Liver (tissue), 9 donors: ENCODE data around the gene MAGI1. TPM values are rescaled to one million over a fixed set of nuclear protein-coding genes. Genes with fewer than 3 reads are reported as not detected.

ENCODE experiments used
- DNase-seq: peaks from one replicate; pipeline ENCODE4 v3.0.0-alpha.2; 2017; ENCODE audit warnings: low spot score
- H3K27ac ChIP-seq, 2 donors: one replicate each; pipeline ENCODE4 v1.7.0; 2013; ENCODE audit warnings: inconsistent platforms in 2 of 2, low read length in 2 of 2, control low read depth in 1 of 2, low read depth in 1 of 2, mild to moderate bottlenecking in 1 of 2
- H3K27me3 ChIP-seq, 4 donors: one replicate each; pipeline versions ENCODE4 v1.6.1 to v1.7.0; 2013; ENCODE audit warnings: low read length in 3 of 4, inconsistent platforms in 1 of 4, mild to moderate bottlenecking in 1 of 4, moderate library complexity in 1 of 4; ENCODE audit not compliant: control insufficient read depth in 4 of 4, insufficient read depth in 4 of 4
- H3K36me3 ChIP-seq, 4 donors: one replicate each; pipeline versions ENCODE4 v1.6.1 to v1.7.0; 2013; ENCODE audit warnings: low read length in 3 of 4, mild to moderate bottlenecking in 3 of 4, low read depth in 1 of 4, moderate library complexity in 1 of 4; ENCODE audit not compliant: control insufficient read depth in 4 of 4, insufficient read depth in 3 of 4
- H3K4me1 ChIP-seq, 4 donors: one replicate each; pipeline versions ENCODE4 v1.6.1 to v1.7.0; 2013; ENCODE audit warnings: low read length in 3 of 4, mild to moderate bottlenecking in 3 of 4, moderate library complexity in 1 of 4; ENCODE audit not compliant: control insufficient read depth in 4 of 4, insufficient read depth in 4 of 4
- H3K4me3 ChIP-seq, 3 donors: one replicate each; pipeline versions ENCODE4 v1.6.1 to v1.7.0; 2013; ENCODE audit warnings: low read length in 3 of 3, control low read depth in 1 of 3, low read depth in 1 of 3, mild to moderate bottlenecking in 1 of 3
- H3K9ac ChIP-seq, 2 donors: one replicate each; pipeline ENCODE4 v1.7.0; 2013; ENCODE audit warnings: low read length in 2 of 2, mild to moderate bottlenecking in 2 of 2, moderate library complexity in 2 of 2, control low read depth in 1 of 2, low read depth in 1 of 2
- H3K9me3 ChIP-seq, 4 donors: one replicate each; pipeline versions ENCODE4 v1.6.1 to v1.7.0; 2013; ENCODE audit warnings: low read length in 3 of 4; ENCODE audit not compliant: control insufficient read depth in 4 of 4
- CTCF ChIP-seq: fragments of 150-350 bp; IDR thresholded peaks from 2 replicates; pipeline ENCODE4 v1.5.1; 2017; ENCODE audit warnings: improper control_type of control experiment, low read depth, low read length; ENCODE audit not compliant: missing input control
- FOXA2 ChIP-seq: IDR thresholded peaks from 2 replicates; pipeline ENCODE4 v1.6.1; 2016; ENCODE audit warnings: antibody characterized with exemption
- GABPA ChIP-seq, 2 donors: IDR thresholded peaks in 1 of 2; conservative IDR thresholded peaks in 1 of 2; 2 replicates each; pipeline ENCODE4 v1.6.1; 2016; ENCODE audit warnings: antibody characterized with exemption in 2 of 2, mild to moderate bottlenecking in 1 of 2, moderate library complexity in 1 of 2
- HNF4A ChIP-seq, 2 donors: conservative IDR thresholded peaks; 2 replicates each; pipeline ENCODE4 v1.6.1; 2016; ENCODE audit warnings: antibody characterized with exemption in 2 of 2, mild to moderate bottlenecking in 2 of 2
- HNF4G ChIP-seq: IDR thresholded peaks from 2 replicates; pipeline ENCODE4 v1.6.1; 2016; ENCODE audit warnings: antibody characterized with exemption
- RAD21 ChIP-seq, 2 donors: IDR thresholded peaks; 2 replicates each; pipeline ENCODE4 v1.6.1; 2016; ENCODE audit warnings: antibody characterized with exemption in 2 of 2, mild to moderate bottlenecking in 2 of 2
- SP1 ChIP-seq: IDR thresholded peaks from 2 replicates; pipeline ENCODE4 v1.6.1; 2018; ENCODE audit warnings: antibody characterized with exemption, mild to moderate bottlenecking
- TAF1 ChIP-seq: conservative IDR thresholded peaks from 2 replicates; pipeline ENCODE4 v1.6.1; 2016; ENCODE audit warnings: antibody characterized with exemption, mild to moderate bottlenecking
- ZBTB33 ChIP-seq: IDR thresholded peaks from 2 replicates; pipeline ENCODE4 v1.6.1; 2016; ENCODE audit warnings: antibody characterized with exemption
- WGBS: extraction: QIAGEN DNeasy Blood & Tissue Kit; methylation state at CpG from one replicate; pipeline ENCODE4 v1.1.7; 2013; 5-methylcytosine and 5-hydroxymethylcytosine counted together
- polyA plus RNA-seq, 2 donors: library from polyadenylated mRNA; stranded (reverse) in 1 of 2; unstranded in 1 of 2; fragments of 200-250 nt in 1 of 2; fragments of >200 nt in 1 of 2; fragmentation: Nextera tagmentation in 1 of 2; extraction: Ambion mirVana in 1 of 2; gene quantifications; one replicate each; pipeline versions ENCODE4 v1.2.1 to v1.2.3, GENCODE V29; 2013 to 2015
- total RNA-seq, 2 donors: library from RNA; depleted of rRNA; stranded (reverse); fragments of >200 nt; gene quantifications; one replicate each; pipeline ENCODE4 v1.2.3, GENCODE V29; 2014
- donor health status: healthy.
- donor health status: healthy.
- donor health status: healthy.
- donor health status: healthy.
- donor health status: healthy.

The MAGI1 gene
- total and polyA plus RNA-seq, 4 donors: 9.6 to 68.8 (median 14.0) TPM

- TF ChIP-seq ZBTB33: no peak
- no peak for TF ChIP-seq FOXA2
- TF ChIP-seq HNF4G: no peak
- TF ChIP-seq SP1: no peak
- no peak for TF ChIP-seq CTCF
- no peak for TF ChIP-seq HNF4A (conservative IDR thresholded peaks at IDR 0.05)
- TF ChIP-seq GABPA (IDR thresholded peaks at IDR 0.05 in 1 of 2, conservative IDR thresholded peaks at IDR 0.05 in 1 of 2): no peak
- H3K4me1 ChIP-seq: peaks cover 0 to 3% (median 0%) of the 10 kb centered on the region in 4 donors
- peaks cover 0 to 3% (median 0%) of the 10 kb centered on the region in 4 donors for H3K9me3 ChIP-seq
- 82% methylated on average over 2 of the region's 2 CpGs for WGBS
- H3K27ac ChIP-seq: no peak overlapping the region
- no peak for DNase-seq
- H3K9ac ChIP-seq: no peak overlapping the region
- no peaks in the 10 kb centered on the region for H3K36me3 ChIP-seq
- H3K27me3 ChIP-seq: no peaks in the 10 kb centered on the region
- H3K4me3 ChIP-seq: no peak overlapping the region
Observed at GRCh38 chr3:65915477-65915876, 123.2 kb downstream of the MAGI1 start.

- TF ChIP-seq TAF1 (no peak), GABPA (IDR thresholded peaks at IDR 0.05 in 1 of 2, conservative IDR thresholded peaks at IDR 0.05 in 1 of 2) (no peak), RAD21 (IDR thresholded peaks at IDR 0.05) (peak; percentile 58 to 61)
- 91% methylated on average over 3 of the region's 3 CpGs for WGBS
- Histone ChIP-seq H3K9ac (no peak overlapping the region), H3K27ac (no peak overlapping the region), H3K4me3 (no peak overlapping the region), H3K27me3 (no peaks in the 10 kb centered on the region), H3K9me3 (peaks cover 0 to 3% (median 0%) of the 10 kb centered on the region in 4 donors), H3K36me3 (no peaks in the 10 kb centered on the region), H3K4me1 (peaks cover 0 to 1% (median 0%) of the 10 kb centered on the region in 4 donors)
- no peak for DNase-seq
Observed at GRCh38 chr3:65914740-65915367, 123.9 kb downstream of the MAGI1 start.

GRCh38 chr3:65914032-65914739 is 124.5 kb downstream of the MAGI1 start:
- Histone ChIP-seq H3K36me3 (no peaks in the 10 kb centered on the region), H3K4me1 (no peaks in the 10 kb centered on the region), H3K9ac (no peak overlapping the region), H3K9me3 (peaks cover 0 to 3% (median 0%) of the 10 kb centered on the region in 4 donors), H3K27me3 (no peaks in the 10 kb centered on the region), H3K4me3 (no peak overlapping the region), H3K27ac (no peak overlapping the region)
- TF ChIP-seq SP1: no peak
- peak; percentile 50 to 63 for TF ChIP-seq RAD21 (IDR thresholded peaks at IDR 0.05)
- 83% methylated on average over 5 of the region's 5 CpGs for WGBS
- DNase-seq: no peak
